Skeletal muscle tissue (tissue), 4 donors: Measurements from ENCODE around the gene HSD17B14. TPM values are rescaled to one million over a fixed set of nuclear protein-coding genes. Genes with fewer than 3 reads are reported as not detected.
"Not testable (repeated sequence)": the region's sequence is repeated elsewhere in the genome, so short reads cannot be mapped to it uniquely, and the experiment has no call there.

Experiments used
- H3K27ac ChIP-seq: one replicate; pipeline ENCODE4 v1.7.0; 2013; ENCODE audit warnings: mild to moderate bottlenecking, low read depth, low read length, inconsistent platforms
- H3K27me3 ChIP-seq, 3 donors: one replicate each; pipeline ENCODE4 v1.7.0; 2013; ENCODE audit warnings: low read length in 3 of 3; ENCODE audit not compliant: control insufficient read depth in 3 of 3, insufficient read depth in 3 of 3
- H3K36me3 ChIP-seq, 3 donors: one replicate each; pipeline ENCODE4 v1.7.0; 2013; ENCODE audit warnings: low read length in 3 of 3; ENCODE audit not compliant: control insufficient read depth in 3 of 3, insufficient read depth in 3 of 3
- H3K4me1 ChIP-seq, 3 donors: one replicate each; pipeline ENCODE4 v1.7.0; 2013; ENCODE audit warnings: low read length in 3 of 3, mild to moderate bottlenecking in 3 of 3; ENCODE audit not compliant: control insufficient read depth in 3 of 3, insufficient read depth in 3 of 3
- H3K4me3 ChIP-seq, 3 donors: one replicate each; pipeline ENCODE4 v1.7.0; 2013; ENCODE audit warnings: low read length in 3 of 3
- H3K9ac ChIP-seq, 3 donors: one replicate each; pipeline ENCODE4 v1.7.0; 2013; ENCODE audit warnings: low read length in 3 of 3, mild to moderate bottlenecking in 3 of 3, moderate library complexity in 2 of 3, low read depth in 1 of 3
- H3K9me3 ChIP-seq, 3 donors: one replicate each; pipeline ENCODE4 v1.7.0; 2013; ENCODE audit warnings: low read length in 3 of 3; ENCODE audit not compliant: control insufficient read depth in 3 of 3
- total RNA-seq: library from RNA; depleted of rRNA; stranded (reverse); fragments of >200 nt; gene quantifications from one replicate; pipeline ENCODE4 v1.2.3, GENCODE V29; 2014
- donor health status: Osteomylitis.

The HSD17B14 gene
- total RNA-seq, 1 donor from 2014 or later, result 0.52 TPM

- Histone ChIP-seq H3K36me3 (peaks cover 0 to 2% (median 0%) of the 10 kb centered on the region in 3 donors), H3K27ac (no peak overlapping the region), H3K27me3 (no peaks in the 10 kb centered on the region), H3K4me1 (no peaks in the 10 kb centered on the region), H3K9ac (no peak overlapping the region), H3K4me3 (no peak overlapping the region), H3K9me3 (no peaks in the 10 kb centered on the region)
Observed at GRCh38 chr19:48852292-48852691, 16.0 kb upstream of the HSD17B14 start.

DNA sequence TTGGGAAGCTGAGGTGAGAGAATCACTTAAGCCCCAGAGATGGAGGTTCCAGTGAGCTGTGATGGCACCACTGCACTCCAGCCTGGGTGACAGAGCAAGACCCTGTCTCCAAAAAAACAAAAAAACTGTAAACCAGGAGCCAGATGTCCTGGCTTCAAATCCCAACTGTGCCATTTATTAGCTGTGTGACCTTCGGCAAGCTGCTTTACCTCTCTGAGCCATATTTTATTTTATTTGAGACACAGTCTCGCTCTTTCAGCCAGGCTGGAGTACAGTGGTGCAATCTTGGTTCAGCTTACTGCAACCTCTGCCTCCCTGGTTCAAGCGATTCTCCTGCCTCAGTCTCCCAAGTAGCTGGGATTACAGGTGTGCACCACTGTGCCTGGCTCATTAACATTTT is 10.4 kb upstream of the HSD17B14 start:
- H3K4me1 ChIP-seq, result not testable (repeated sequence)

DNA sequence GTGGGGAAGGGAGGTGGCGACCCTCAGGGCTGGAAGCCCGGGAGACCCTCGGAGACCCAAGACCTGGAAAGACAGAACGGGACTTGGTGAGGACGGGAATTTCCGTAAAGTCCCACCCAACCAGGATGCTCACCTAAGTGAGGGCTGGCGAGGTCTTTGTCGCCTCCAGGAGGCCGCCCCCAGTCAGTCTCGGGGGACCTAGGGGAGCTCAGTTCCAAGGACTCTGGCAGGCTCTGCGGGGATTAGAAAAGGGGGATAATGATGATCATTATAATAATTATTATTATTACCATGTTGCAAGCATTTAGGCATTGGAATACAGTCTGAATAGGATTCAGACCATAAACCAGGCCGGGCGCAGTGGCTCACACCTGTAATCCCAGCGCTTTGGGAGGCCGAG is 9.1 kb upstream of the HSD17B14 start:
- Histone ChIP-seq H3K9me3 (no peaks in the 10 kb centered on the region), H3K27ac (no peak overlapping the region), H3K9ac (no peak overlapping the region), H3K4me3 (no peak overlapping the region), H3K27me3 (no peaks in the 10 kb centered on the region), H3K36me3 (peaks cover 3 to 4% (median 4%) of the 10 kb centered on the region in 3 donors), H3K4me1 (no peaks in the 10 kb centered on the region)

More for the DNA sequence above, 10.4 kb upstream of the HSD17B14 start:
- H3K4me3 ChIP-seq, H3K9ac ChIP-seq, H3K27me3 ChIP-seq, H3K9me3 ChIP-seq, H3K36me3 ChIP-seq, H3K27ac ChIP-seq: not testable (repeated sequence)

GRCh38 chr19:48844472-48844871 is 8.2 kb upstream of the HSD17B14 start:
- Histone ChIP-seq H3K9me3 (no peaks in the 10 kb centered on the region), H3K4me3 (no peak overlapping the region), H3K36me3 (peaks cover 3 to 4% (median 4%) of the 10 kb centered on the region in 3 donors), H3K9ac (no peak overlapping the region), H3K4me1 (no peaks in the 10 kb centered on the region), H3K27me3 (no peaks in the 10 kb centered on the region), H3K27ac (no peak overlapping the region)

DNA sequence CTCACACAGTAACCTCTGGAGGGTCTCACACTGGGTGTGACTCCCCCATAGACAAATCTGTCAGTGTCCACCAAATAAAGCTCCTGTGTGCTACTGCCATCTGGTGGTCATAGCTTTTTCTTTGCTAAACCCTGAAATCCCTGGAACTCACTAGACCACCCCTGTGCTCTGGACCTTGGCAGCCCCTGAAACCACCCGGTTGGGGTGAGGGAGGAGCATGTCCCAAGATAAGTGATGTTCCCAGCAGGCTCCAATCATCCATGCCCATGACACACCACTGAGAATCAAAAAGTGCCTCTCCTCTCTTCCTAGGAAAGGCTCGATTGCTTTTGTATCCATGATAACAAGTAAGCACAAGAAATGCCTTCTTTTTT is 6.5 kb upstream of the HSD17B14 start:
- Histone ChIP-seq H3K36me3 (peaks cover 3 to 4% (median 4%) of the 10 kb centered on the region in 3 donors), H3K4me3 (no peak overlapping the region), H3K9ac (no peak overlapping the region), H3K27me3 (no peaks in the 10 kb centered on the region), H3K9me3 (no peaks in the 10 kb centered on the region), H3K4me1 (no peaks in the 10 kb centered on the region), H3K27ac (no peak overlapping the region)

- Histone ChIP-seq H3K4me1 (peaks cover 0 to 2% (median 0%) of the 10 kb centered on the region in 3 donors), H3K4me3 (no peak overlapping the region), H3K27ac (no peak overlapping the region), H3K9ac (no peak overlapping the region), H3K27me3 (no peaks in the 10 kb centered on the region), H3K36me3 (peaks cover 3 to 4% (median 4%) of the 10 kb centered on the region in 3 donors), H3K9me3 (no peaks in the 10 kb centered on the region)
Observed at GRCh38 chr19:48841571-48841970, 5.3 kb upstream of the HSD17B14 start.

- Histone ChIP-seq H3K4me3 (no peak overlapping the region), H3K36me3 (peaks cover 3 to 4% (median 4%) of the 10 kb centered on the region in 3 donors), H3K9me3 (no peaks in the 10 kb centered on the region), H3K27me3 (no peaks in the 10 kb centered on the region), H3K4me1 (peaks cover 2 to 7% (median 5%) of the 10 kb centered on the region in 3 donors), H3K27ac (no peak overlapping the region), H3K9ac (no peak overlapping the region)
Observed at GRCh38 chr19:48841047-48841446, 4.8 kb upstream of the HSD17B14 start.

GRCh38 chr19:48837687-48838086 is 1.4 kb upstream of the HSD17B14 start:
- Histone ChIP-seq H3K4me3 (no peak overlapping the region), H3K4me1 (peaks cover 5 to 14% (median 13%) of the 10 kb centered on the region in 3 donors), H3K27me3 (no peaks in the 10 kb centered on the region), H3K9me3 (no peaks in the 10 kb centered on the region), H3K9ac (no peak overlapping the region), H3K27ac (no peak overlapping the region), H3K36me3 (peaks cover 0 to 2% (median 0%) of the 10 kb centered on the region in 3 donors)

- H3K9ac ChIP-seq, result peak overlapping the region in 1 of 3 donors; percentile 81
- H3K36me3 ChIP-seq, result peaks cover 0 to 2% (median 0%) of the 10 kb centered on the region in 3 donors
- peak overlapping the region in 1 of 3 donors; percentile 49 for H3K4me3 ChIP-seq
Observed at GRCh38 chr19:48837051-48837524, 797 bp upstream of the HSD17B14 start.

GRCh38 chr19:48835734-48836088 is 580 bp downstream of the HSD17B14 start:
- Histone ChIP-seq H3K36me3 (peaks cover 0 to 2% (median 0%) of the 10 kb centered on the region in 3 donors), H3K27ac (peak overlapping the region; percentile 64), H3K27me3 (no peaks in the 10 kb centered on the region), H3K9me3 (no peaks in the 10 kb centered on the region), H3K4me3 (peak overlapping the region; percentile 58 to 69 (median 65)), H3K4me1 (peaks cover 5 to 14% (median 13%) of the 10 kb centered on the region in 3 donors), H3K9ac (peak overlapping the region; percentile 54 to 81 (median 77))

More at GRCh38 chr19:48837051-48837524, 797 bp upstream of the HSD17B14 start:
- Histone ChIP-seq H3K9me3 (no peaks in the 10 kb centered on the region), H3K4me1 (peaks cover 5 to 14% (median 13%) of the 10 kb centered on the region in 3 donors), H3K27ac (no peak overlapping the region), H3K27me3 (no peaks in the 10 kb centered on the region)
